ENCODE data around the gene PLA2G5. TPM values are rescaled to one million over a fixed set of nuclear protein-coding genes. Genes with fewer than 3 reads are reported as not detected.
A peak's percentile ranks its signal among the peaks of the same experiment; 100 is the strongest.

The PLA2G5 gene
- total and polyA plus RNA-seq, 2 of the 8 experiments (the other 6 are each of a cell fraction or from before 2014, with no cell fraction given): 0.05 TPM; not detected in 1

GRCh38 chr1:20083178-20083944, 13.4 kb downstream of the PLA2G5 start:
- Histone ChIP-seq H3K14ac (ENCODE audit: insufficient read length) (no peak overlapping the region), H3K79me1 (ENCODE audit: low read depth, low read length) (no peaks in the 10 kb centered on the region), H2BK120ac (replicated peaks; ENCODE audit: low read depth, low read length) (no peak overlapping the region), H3K4me3 (ENCODE audit: extremely low read depth in 1 of 4, insufficient read depth in 2 of 4, low read depth in 3 of 4, low read length in 4 of 4) (no peak overlapping the region), H2AK5ac (ENCODE audit: low read depth, low read length) (no peak overlapping the region), H3K27ac (ENCODE audit: low read depth, low read length) (no peak overlapping the region), H3K27me3 (replicated peaks in 1 of 4; ENCODE audit: control insufficient read depth in 3 of 4, extremely low read depth in 1 of 4, insufficient read depth in 3 of 4, low read length in 3 of 4) (no peaks in the 10 kb centered on the region), H2BK15ac (ENCODE audit: low read length) (no peak overlapping the region), H4K91ac (replicated peaks; ENCODE audit: insufficient read length, low read length) (no peak overlapping the region), H2BK5ac (ENCODE audit: low read depth, low read length) (no peak overlapping the region), H2AFZ (ENCODE audit: low read length) (no peak overlapping the region), H3K4me1 (replicated peaks in 1 of 4; ENCODE audit: control insufficient read depth in 3 of 4, insufficient read depth in 4 of 4, low read length in 3 of 4) (no peaks in the 10 kb centered on the region; a peak in 1 of 7 replicates), H3K4ac (replicated peaks; ENCODE audit: insufficient read length, low read depth, low read length) (no peak overlapping the region), H4K20me1 (replicated peaks in 1 of 2; ENCODE audit: control insufficient read depth in 1 of 2, insufficient read depth in 2 of 2, low read length in 2 of 2) (no peaks in the 10 kb centered on the region), H3K23ac (ENCODE audit: insufficient read length) (no peak overlapping the region), H3K18ac (ENCODE audit: extremely low read depth, low read length) (peak overlapping the region; percentile 48; the same call in 1 of the 2 replicates), H3K56ac (replicated peaks; ENCODE audit: insufficient read length, low read depth, low read length) (no peak overlapping the region), H3K79me2 (ENCODE audit: control insufficient read depth in 1 of 2, insufficient read depth in 2 of 2, low read length in 2 of 2) (no peaks in the 10 kb centered on the region), H2BK20ac (ENCODE audit: low read length) (no peak overlapping the region), H3K4me2 (ENCODE audit: insufficient read depth in 1 of 2, low read depth in 2 of 2, low read length in 2 of 2) (no peak overlapping the region), H3K9me3 (ENCODE audit: insufficient read depth in 2 of 2, low read depth in 1 of 2, low read length in 1 of 2) (no peaks in the 10 kb centered on the region), H3K9ac (replicated peaks in 1 of 4; ENCODE audit: extremely low read depth in 1 of 4, low read depth in 3 of 4, low read length in 3 of 4) (no peak overlapping the region), H2BK12ac (ENCODE audit: low read depth, low read length) (no peak overlapping the region), H4K5ac (ENCODE audit: insufficient read length, low read depth, low read length) (no peak overlapping the region), H4K8ac (ENCODE audit: extremely low read depth, insufficient read depth, low read length) (no peak overlapping the region), H3K36me3 (ENCODE audit: control insufficient read depth in 2 of 4, insufficient read depth in 4 of 4, low read length in 3 of 4) (no peaks in the 10 kb centered on the region), H3K23me2 (ENCODE audit: low read depth, low read length) (no peaks in the 10 kb centered on the region)
- no peak for FAIRE-seq
- POLR2A ChIA-PET (ENCODE audit: partially characterized antibody): interaction anchor here (1.1 kb wide), 1 partner anchor 34 kb away, joined by 3 read pairs; no protein-coding TSS in a partner anchor
- 89% methylated on average over 10 of the region's 10 CpGs; no CpG with 5 or more reads in 1 of the 2 experiments for WGBS, 2 experiments (ENCODE audit: extremely low coverage in 1 of 2, insufficient coverage in 1 of 2, insufficient read length in 1 of 2, insufficient replicate concordance in 2 of 2, low coverage in 1 of 2, low lambda C conversion rate in 2 of 2, missing lambda C conversion rate in 1 of 2)
- CTCF ChIA-PET (ENCODE audit: partially characterized antibody): interaction anchor here (0.8 to 0.9 kb wide), 2 partner anchors 69 to 106 kb away, joined by 3 read pairs; no protein-coding TSS in a partner anchor
- no peak for DNase-seq (ENCODE audit: low read depth in 1 of 2, low spot score in 2 of 2)
- no peak for TF ChIP-seq BRCA1 (IDR thresholded peaks at IDR 0.05; ENCODE audit: low read depth, low read length)
- no peak for TF ChIP-seq NRF1 (IDR thresholded peaks at IDR 0.05; ENCODE audit: low read depth, low read length)
- TF ChIP-seq MAFK (IDR thresholded peaks at IDR 0.05; ENCODE audit: low read depth, low read length): no peak
- no peak for TF ChIP-seq HDAC6 (IDR thresholded peaks at IDR 0.05; ENCODE audit: low read depth, low read length)
- no peak for TF ChIP-seq TAF7 (optimal IDR thresholded peaks at IDR 0.05; ENCODE audit: borderline replicate concordance, low read depth, low read length)
- no peak for TF ChIP-seq RNF2 (IDR thresholded peaks at IDR 0.05; ENCODE audit: borderline replicate concordance, low read depth, low read length, missing control alignments, poor library complexity, severe bottlenecking)
- no peak for TF ChIP-seq POLR2AphosphoS5 (IDR thresholded peaks at IDR 0.05; ENCODE audit: low read depth, low read length)
- no peak for TF ChIP-seq NANOG (IDR thresholded peaks at IDR 0.05; ENCODE audit: insufficient read depth, low read depth, low read length, poor library complexity, severe bottlenecking)
- TF ChIP-seq RAD21 (IDR thresholded peaks at IDR 0.05 in 1 of 2, conservative IDR thresholded peaks at IDR 0.05 in 1 of 2; ENCODE audit: low read depth in 2 of 2, low read length in 2 of 2): no peak
- TF ChIP-seq ZNF274 (IDR thresholded peaks at IDR 0.05; ENCODE audit: borderline replicate concordance, extremely low read depth, low read length): no peak
- TF ChIP-seq SIN3A (conservative IDR thresholded peaks at IDR 0.05 in 1 of 2, IDR thresholded peaks at IDR 0.05 in 1 of 2; ENCODE audit: low read depth in 1 of 2, low read length in 2 of 2): no peak
- TF ChIP-seq TAF1 (IDR thresholded peaks at IDR 0.05; ENCODE audit: low read depth, low read length): no peak
